Stomach (tissue), 9 donors: ENCODE measurements around the gene MORC1. TPM values are rescaled to one million over a fixed set of nuclear protein-coding genes. Genes with fewer than 3 reads are reported as not detected.

ENCODE experiments used
- DNase-seq, 2 donors: peaks; one replicate each; pipeline versions ENCODE4 v3.0.0 to v3.0.0-alpha.2; 2013 to 2019
- H3K27ac ChIP-seq, 5 donors: fragments of 200-600 bp in 4 of 5; sonication (generic) in 4 of 5; one replicate each; pipeline ENCODE4 v1.5.1; 2013 to 2019; ENCODE audit warnings: mild to moderate bottlenecking in 1 of 5, moderate library complexity in 1 of 5
- H3K27me3 ChIP-seq, 3 donors: fragments of 200-600 bp; sonication (generic); one replicate each; pipeline ENCODE4 v1.5.1; 2017 to 2019; ENCODE audit warnings: mixed run types in 1 of 3
- H3K36me3 ChIP-seq, 4 donors: fragments of 200-600 bp; sonication (generic); 1 replicate in 3 of 4; 2 replicates in 1 of 4; pipeline ENCODE4 v1.5.1; 2016 to 2019
- H3K4me1 ChIP-seq, 4 donors: fragments of 200-600 bp; sonication (generic); one replicate each; pipeline ENCODE4 v1.5.1; 2016 to 2019
- H3K4me3 ChIP-seq, 4 donors: fragments of 200-600 bp; sonication (generic) in 3 of 4; one replicate each; pipeline ENCODE4 v1.5.1; 2016 to 2019; ENCODE audit warnings: mild to moderate bottlenecking in 1 of 4
- H3K9me3 ChIP-seq, 4 donors: fragments of 200-600 bp; sonication (generic); one replicate each; pipeline ENCODE4 v1.5.1; 2016 to 2019
- CTCF ChIP-seq, 7 experiments: fragments of 450-650 bp in 4 of 7; fragments of 200-600 bp in 3 of 7; sonication (generic) in 3 of 7; IDR thresholded peaks; one replicate each; pipeline ENCODE4 v1.5.1; 2016 to 2019; ENCODE audit warnings: antibody characterized with exemption in 7 of 7, control low read depth in 2 of 7, mild to moderate bottlenecking in 1 of 7
- EP300 ChIP-seq: sonication (generic); formaldehyde crosslinking; IDR thresholded peaks from one replicate; pipeline ENCODE4 v1.6.1; 2017; ENCODE audit warnings: antibody characterized with exemption
- POLR2A ChIP-seq, 4 donors: fragments of 450-650 bp; IDR thresholded peaks; one replicate each; pipeline ENCODE4 v1.6.1; 2016; ENCODE audit warnings: antibody characterized with exemption in 4 of 4, control low read depth in 2 of 4, mild to moderate bottlenecking in 1 of 4, moderate library complexity in 1 of 4
- POLR2AphosphoS5 ChIP-seq, 3 donors: sonication (generic); formaldehyde crosslinking; IDR thresholded peaks; one replicate each; pipeline ENCODE4 v1.6.1; 2016; ENCODE audit warnings: antibody characterized with exemption in 3 of 3
- WGBS, 5 donors: extraction: QIAGEN DNeasy Blood & Tissue Kit in 3 of 5; methylation state at CpG; one replicate each; pipeline versions ENCODE4 v1.1.5 to v1.1.7; 2013 to 2018; 5-methylcytosine and 5-hydroxymethylcytosine counted together
- intact Hi-C: fragments of 100-400 bp; cut with DNase I; formaldehyde crosslinking; loops from one replicate; pipeline ENCODE4 v1.15.1; 2023; ENCODE audit warnings: low total_unique reads
- polyA plus RNA-seq, 3 donors: library from polyadenylated mRNA; stranded (reverse); fragments of 200-250 nt; gene quantifications; one replicate each; pipeline ENCODE4 v1.2.3, GENCODE V29; 2013
- small RNA-seq, 4 donors: library from RNA; depleted of rRNA; stranded (forward); fragments of <200 nt; gene quantifications; one replicate each; pipeline ENCODE3, GENCODE V24; 2016
- total RNA-seq, 5 donors: library from RNA; depleted of rRNA; stranded (reverse); fragments of >200 nt; gene quantifications; one replicate each; pipeline versions ENCODE4 v1.1.0 to v1.2.3, GENCODE V29; 2014 to 2016
- donor health status: healthy with polysubstance abuse.
- donor health status: Bipolar disorder and iron deficiency.
- donor health status: healthy.

MORC1 gene
- total and polyA plus RNA-seq, 8 donors: not detected

DNA sequence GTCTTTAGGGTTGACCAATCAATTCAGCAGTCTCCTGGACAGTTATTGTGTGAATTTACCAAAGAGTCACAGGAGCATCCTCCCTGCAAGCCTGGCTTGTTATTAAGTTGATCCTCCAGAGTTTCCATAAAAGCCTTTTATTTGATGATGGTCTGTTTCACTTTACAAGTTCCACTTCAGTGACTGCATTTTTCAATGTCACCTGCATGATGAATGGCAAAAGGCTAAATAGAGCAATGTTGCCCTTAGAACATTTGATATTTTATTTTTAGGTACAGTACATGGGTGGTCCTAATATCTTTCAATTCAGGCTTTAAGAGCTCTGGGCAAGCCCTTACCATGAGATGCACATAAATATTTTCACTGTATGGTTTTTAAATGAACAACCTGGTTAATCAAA is 186.9 kb downstream of the MORC1 start:
- Histone ChIP-seq H3K4me3 (no peak overlapping the region), H3K9me3 (no peaks in the 10 kb centered on the region), H3K4me1 (no peaks in the 10 kb centered on the region), H3K36me3 (no peaks in the 10 kb centered on the region), H3K27me3 (no peaks in the 10 kb centered on the region), H3K27ac (no peak overlapping the region)
- no peak for DNase-seq
- intact Hi-C loops: no loop called here
- TF ChIP-seq POLR2AphosphoS5 (IDR thresholded peaks at IDR 0.05) (no peak), POLR2A (IDR thresholded peaks at IDR 0.05) (no peak), EP300 (no peak), CTCF (IDR thresholded peaks at IDR 0.05) (no peak)

DNA sequence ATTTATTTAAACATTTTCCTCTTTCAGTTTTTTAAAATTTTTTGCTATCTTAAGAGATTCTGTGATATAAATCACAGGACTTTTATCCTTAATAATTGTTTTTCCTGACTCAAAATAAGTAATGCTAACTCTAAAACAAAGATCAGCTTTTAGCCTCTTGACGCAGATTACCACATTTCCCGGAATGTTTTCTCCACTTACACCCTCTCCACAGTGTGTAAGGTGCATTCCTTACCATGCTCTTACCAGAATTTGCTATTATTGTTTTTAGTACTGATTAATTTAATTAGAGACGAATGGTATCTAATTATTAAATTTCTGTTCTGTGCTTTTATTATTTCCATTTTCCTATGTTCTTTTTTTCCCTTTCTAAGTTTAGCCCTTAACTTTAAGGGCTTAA is 199.1 kb downstream of the MORC1 start:
- WGBS, 5 donors: 81 to 86% (median 84%) methylated on average over 3 of the region's 3 CpGs

DNA sequence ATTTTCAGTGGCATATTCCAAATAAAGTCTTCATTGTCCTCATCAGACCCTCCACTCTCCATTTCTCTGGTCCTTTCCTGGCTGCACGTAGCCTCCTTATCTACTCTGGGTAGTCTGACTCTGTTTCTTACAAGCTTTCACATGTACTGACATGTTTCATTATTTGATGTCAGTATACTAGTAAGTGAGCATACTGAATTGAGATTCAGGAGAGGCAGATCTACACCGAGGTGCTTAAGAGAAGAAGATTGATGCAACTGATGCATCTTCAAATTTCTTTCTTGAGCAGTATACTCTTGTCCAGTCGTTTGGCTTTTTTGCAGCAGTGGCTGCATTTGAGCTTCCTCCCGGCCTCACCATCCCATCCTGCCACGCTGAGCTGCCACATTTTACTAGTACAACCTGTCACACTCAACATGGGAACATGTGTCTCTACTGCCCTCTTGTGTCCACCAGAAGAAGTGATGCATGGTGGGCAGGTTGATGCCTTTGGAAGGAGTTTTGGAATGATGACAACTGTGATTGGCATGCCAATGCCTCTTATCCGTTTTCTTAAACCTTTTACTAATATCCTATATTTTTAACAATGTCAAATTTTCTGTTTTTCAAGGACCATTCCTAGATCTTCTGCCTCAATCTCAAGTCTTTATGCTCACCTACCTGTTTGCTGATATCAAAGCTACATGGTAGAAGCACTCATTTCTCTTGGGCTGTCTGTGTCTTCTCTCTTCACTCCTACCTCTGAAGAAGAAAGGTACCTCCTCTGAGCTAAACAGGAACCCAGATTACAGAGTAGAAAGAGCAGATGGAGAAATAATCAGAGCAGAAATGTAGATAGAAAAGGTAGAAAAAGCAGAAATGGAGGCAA is 202.9 kb downstream of the MORC1 start:
- Histone ChIP-seq H3K4me1 (no peaks in the 10 kb centered on the region), H3K9me3 (no peaks in the 10 kb centered on the region), H3K4me3 (no peak overlapping the region), H3K27me3 (peaks cover 0 to 6% (median 0%) of the 10 kb centered on the region in 3 donors), H3K27ac (no peak overlapping the region), H3K36me3 (no peaks in the 10 kb centered on the region)
- peak; percentile 65 to 86 for DNase-seq
- intact Hi-C loops: loop anchor here (5.0 kb wide), 1 partner anchor 253 kb away; no protein-coding TSS in a partner anchor
- 22 to 24% (median 22%) methylated on average over 6 of the region's 6 CpGs for WGBS, 5 donors
- TF ChIP-seq CTCF (IDR thresholded peaks at IDR 0.05) (peak in 5 of 7 experiments; percentile 67 to 84 (median 74)), POLR2A (IDR thresholded peaks at IDR 0.05) (no peak), POLR2AphosphoS5 (IDR thresholded peaks at IDR 0.05) (no peak), EP300 (no peak)

More for the DNA sequence above, 199.1 kb downstream of the MORC1 start:
- intact Hi-C loops: loop anchor here (5.0 kb wide), 1 partner anchor 257 kb away; no protein-coding TSS in a partner anchor
- Histone ChIP-seq H3K4me3 (no peak overlapping the region), H3K27ac (no peak overlapping the region), H3K36me3 (no peaks in the 10 kb centered on the region), H3K27me3 (peaks cover 0 to 6% (median 0%) of the 10 kb centered on the region in 3 donors), H3K9me3 (peaks cover 0 to 2% (median 0%) of the 10 kb centered on the region in 4 donors), H3K4me1 (no peaks in the 10 kb centered on the region)
- no peak for DNase-seq
- TF ChIP-seq POLR2A (IDR thresholded peaks at IDR 0.05) (no peak), CTCF (IDR thresholded peaks at IDR 0.05) (no peak), EP300 (no peak), POLR2AphosphoS5 (IDR thresholded peaks at IDR 0.05) (no peak)

GRCh38 chr3:108909799-108910198 is 208.1 kb downstream of the MORC1 start:
- 86 to 96% (median 92%) methylated on average over 5 of the region's 5 CpGs for WGBS, 5 donors
- H3K27me3 ChIP-seq: no peaks in the 10 kb centered on the region
- TF ChIP-seq EP300 (no peak), CTCF (IDR thresholded peaks at IDR 0.05) (no peak), POLR2AphosphoS5 (IDR thresholded peaks at IDR 0.05) (no peak), POLR2A (IDR thresholded peaks at IDR 0.05) (no peak)
- H3K4me3 ChIP-seq: no peak overlapping the region
- intact Hi-C loops: no loop called here
- H3K27ac ChIP-seq: no peak overlapping the region
- H3K9me3 ChIP-seq: no peaks in the 10 kb centered on the region
- no peaks in the 10 kb centered on the region for H3K4me1 ChIP-seq
- no peak for DNase-seq
- no peaks in the 10 kb centered on the region for H3K36me3 ChIP-seq

Small RNA genes lying within 50 kb of the gene (small RNA-seq; reads per million reads assigned to genes)
- 0 reads per million in 4 donors for gene RF00012

Other genes with a start within 250 kb of the MORC1 start
- not detected for gene GUCA1C, start 164.3 kb downstream of the MORC1 start, total RNA-seq
- gene GUCA1C, start 164.3 kb downstream of the MORC1 start, polyA plus RNA-seq: 1 to 10 TPM in 2 of 3 donors, under 1 TPM in 1; 0.45 to 4.7 (median 2.6) TPM
- gene C3orf85, start 18.6 kb upstream of the MORC1 start, total RNA-seq: under 1 TPM in 1 of 5 donors, not detected in 4; 0.55 TPM
- not detected for gene C3orf85, start 18.6 kb upstream of the MORC1 start, polyA plus RNA-seq
- not detected for gene DPPA2, start 198.4 kb upstream of the MORC1 start, total RNA-seq
- not detected for gene DPPA2, start 198.4 kb upstream of the MORC1 start, polyA plus RNA-seq
- gene DPPA4, start 219.4 kb upstream of the MORC1 start, total RNA-seq: 1 to 10 TPM in 1 of 5 donors, not detected in 4; 1.8 TPM
- not detected for gene DPPA4, start 219.4 kb upstream of the MORC1 start, polyA plus RNA-seq